ENCODE measurements around the gene TRABD2A.

Gene TRABD2A

DNA sequence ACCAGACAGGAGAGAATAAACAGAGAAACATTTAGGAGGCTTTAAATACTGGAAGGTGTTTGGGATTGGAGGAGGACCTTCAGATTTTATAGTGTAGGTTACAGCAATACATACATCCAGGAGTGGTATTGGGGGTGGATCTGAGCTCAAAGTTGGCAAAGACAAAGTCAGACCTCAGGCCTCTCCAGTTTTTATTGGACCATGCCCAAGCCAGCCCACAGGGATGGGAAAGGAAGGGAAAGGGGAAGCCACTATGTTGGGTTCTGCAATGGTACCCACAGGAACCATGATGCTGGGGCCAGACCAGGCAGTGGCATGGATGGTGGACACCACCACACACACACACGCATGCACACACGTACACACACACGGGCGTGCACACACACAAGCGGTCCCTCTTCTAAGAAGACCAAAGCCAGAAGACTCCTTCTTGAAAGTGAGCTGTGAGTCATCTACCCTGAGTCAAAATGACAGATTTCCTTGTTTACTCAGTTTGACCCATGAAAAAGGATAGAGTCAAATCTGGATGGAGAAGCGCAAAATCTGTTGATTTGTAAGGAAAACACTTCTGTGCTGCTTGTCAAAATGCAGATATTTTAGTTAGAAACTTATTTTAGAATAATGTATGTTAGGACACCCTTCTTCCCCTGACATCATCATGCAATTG lies 87.9 kb downstream of the TRABD2A start:
- Histone ChIP-seq H3K4me3 (ENCODE audit: extremely low read depth, insufficient read depth, low read length, poor library complexity, severe bottlenecking) (no peak overlapping the region), H3K9me3 (ENCODE audit: control insufficient read depth, low read length) (no peaks in the 10 kb centered on the region), H3K36me3 (ENCODE audit: control insufficient read depth, insufficient read depth, low read length) (no peaks in the 10 kb centered on the region), H3K4me1 (ENCODE audit: control insufficient read depth, insufficient read depth, low read length, poor library complexity, severe bottlenecking) (no peaks in the 10 kb centered on the region), H3K27ac (ENCODE audit: low read depth, low read length, severe bottlenecking) (no peak overlapping the region)
- WGBS, 2 experiments (ENCODE audit: insufficient coverage in 2 of 2): 97% methylated on average over 5 of the region's 6 CpGs; no CpG with 5 or more reads in 1 of the 2 experiments

DNA sequence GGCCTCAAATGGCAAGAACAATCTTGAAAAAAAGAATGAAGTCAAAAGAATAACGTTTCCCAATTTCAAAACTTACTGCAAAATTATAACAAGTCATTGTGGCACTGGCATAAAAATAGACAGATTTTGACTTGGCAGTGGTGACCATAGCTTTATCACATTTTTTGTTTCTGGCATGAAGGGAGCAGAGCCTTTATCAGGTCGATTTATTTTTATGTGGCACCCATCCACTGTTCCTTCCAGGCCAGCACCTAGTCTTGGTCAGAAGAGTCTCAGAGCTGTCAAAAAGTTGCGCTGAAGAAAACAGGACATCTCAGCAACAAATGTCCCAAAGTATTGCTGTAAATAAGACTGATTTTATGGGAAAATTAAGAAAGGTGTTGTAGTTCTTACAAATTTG lies 92.4 kb downstream of the TRABD2A start:
- Histone ChIP-seq H3K4me3 (ENCODE audit: extremely low read depth, insufficient read depth, low read length, poor library complexity, severe bottlenecking) (no peak overlapping the region), H3K27ac (ENCODE audit: low read depth, low read length, severe bottlenecking) (no peak overlapping the region), H3K36me3 (ENCODE audit: control insufficient read depth, insufficient read depth, low read length) (no peaks in the 10 kb centered on the region), H3K4me1 (ENCODE audit: control insufficient read depth, insufficient read depth, low read length, poor library complexity, severe bottlenecking) (no peaks in the 10 kb centered on the region), H3K9me3 (ENCODE audit: control insufficient read depth, low read length) (no peaks in the 10 kb centered on the region)
- 86 to 100% methylated on average over 1 to 2 of the region's 3 CpGs for whole genome bisulfite sequencing, 2 experiments (ENCODE audit: insufficient coverage in 2 of 2)

DNA sequence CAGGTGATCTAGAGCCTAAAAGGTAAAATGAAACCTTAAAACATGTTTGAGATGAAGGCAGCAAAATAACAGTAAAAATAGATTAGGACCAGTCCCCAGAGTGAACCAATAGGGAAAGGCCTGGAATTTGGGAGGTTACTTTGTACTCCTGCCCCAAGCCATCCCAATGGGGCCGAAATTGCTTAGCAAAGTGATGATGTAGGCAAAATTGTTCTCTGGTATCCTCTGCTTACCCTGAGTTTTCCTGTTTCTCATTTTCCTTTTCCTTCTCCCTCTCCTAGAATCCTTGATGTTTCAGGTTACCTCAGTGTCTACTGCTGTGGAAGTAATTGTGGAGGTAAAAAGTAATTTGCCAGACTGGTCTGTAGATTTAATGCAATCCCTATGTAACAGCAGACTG lies 92.9 kb downstream of the TRABD2A start:
- WGBS, 2 experiments (ENCODE audit: insufficient coverage in 2 of 2): no CpG with 5 or more reads among the region's 1 CpG
- Histone ChIP-seq H3K9me3 (ENCODE audit: control insufficient read depth, low read length) (no peaks in the 10 kb centered on the region), H3K4me1 (ENCODE audit: control insufficient read depth, insufficient read depth, low read length, poor library complexity, severe bottlenecking) (no peaks in the 10 kb centered on the region)

DNA sequence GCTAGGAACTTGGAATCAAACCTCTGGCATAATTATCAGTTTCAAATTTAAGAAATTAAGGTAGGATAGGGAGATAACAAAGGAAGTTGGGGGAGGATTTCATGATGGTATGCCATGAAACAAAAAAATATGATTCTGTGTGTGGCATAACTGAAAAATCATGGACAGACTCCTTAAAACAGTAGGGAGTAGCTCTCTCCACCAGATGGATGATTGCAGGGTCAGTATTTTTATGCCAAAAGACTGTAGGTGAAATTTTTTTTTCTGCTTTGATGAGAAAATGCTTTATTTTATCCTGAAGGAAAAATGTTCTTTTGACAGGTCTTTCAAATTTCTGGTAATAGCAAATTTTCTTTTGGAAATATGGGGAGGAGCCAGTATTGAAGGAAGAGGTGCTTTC lies 94.3 kb downstream of the TRABD2A start:
- Histone ChIP-seq H3K4me1 (ENCODE audit: control insufficient read depth, insufficient read depth, low read length, poor library complexity, severe bottlenecking) (no peaks in the 10 kb centered on the region), H3K27ac (ENCODE audit: low read depth, low read length, severe bottlenecking) (no peak overlapping the region), H3K36me3 (ENCODE audit: control insufficient read depth, insufficient read depth, low read length) (no peaks in the 10 kb centered on the region), H3K9me3 (ENCODE audit: control insufficient read depth, low read length) (no peaks in the 10 kb centered on the region), H3K4me3 (ENCODE audit: extremely low read depth, insufficient read depth, low read length, poor library complexity, severe bottlenecking) (no peak overlapping the region)

More for the DNA sequence above, 92.9 kb downstream of the TRABD2A start:
- Histone ChIP-seq H3K36me3 (ENCODE audit: control insufficient read depth, insufficient read depth, low read length) (no peaks in the 10 kb centered on the region), H3K4me3 (ENCODE audit: extremely low read depth, insufficient read depth, low read length, poor library complexity, severe bottlenecking) (no peak overlapping the region), H3K27ac (ENCODE audit: low read depth, low read length, severe bottlenecking) (no peak overlapping the region)

DNA sequence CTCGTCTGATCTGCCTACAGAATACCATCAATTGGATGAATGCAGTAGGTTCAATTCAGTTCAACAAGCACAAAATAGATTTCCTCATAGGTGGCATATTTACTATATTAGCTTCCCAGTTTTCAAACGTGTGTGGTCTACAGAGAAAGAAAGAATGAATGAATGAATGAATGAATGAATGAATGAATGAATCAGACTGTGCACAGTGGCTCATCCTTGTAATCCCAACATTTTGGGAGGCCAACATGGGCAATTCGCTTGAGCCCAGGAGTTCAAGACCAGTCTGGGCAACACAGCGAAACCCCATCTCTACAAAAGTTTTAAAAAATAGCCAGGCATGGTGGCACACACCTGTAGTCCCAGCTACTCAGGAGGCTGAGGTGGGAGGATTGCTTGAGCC lies 94.9 kb downstream of the TRABD2A start:
- H3K4me1 ChIP-seq (ENCODE audit: control insufficient read depth, insufficient read depth, low read length, poor library complexity, severe bottlenecking): no peaks in the 10 kb centered on the region
- 83 to 90% methylated on average over 2 to 3 of the region's 4 CpGs for WGBS, 2 experiments (ENCODE audit: insufficient coverage in 2 of 2)
- no peak overlapping the region for H3K4me3 ChIP-seq (ENCODE audit: extremely low read depth, insufficient read depth, low read length, poor library complexity, severe bottlenecking)

DNA sequence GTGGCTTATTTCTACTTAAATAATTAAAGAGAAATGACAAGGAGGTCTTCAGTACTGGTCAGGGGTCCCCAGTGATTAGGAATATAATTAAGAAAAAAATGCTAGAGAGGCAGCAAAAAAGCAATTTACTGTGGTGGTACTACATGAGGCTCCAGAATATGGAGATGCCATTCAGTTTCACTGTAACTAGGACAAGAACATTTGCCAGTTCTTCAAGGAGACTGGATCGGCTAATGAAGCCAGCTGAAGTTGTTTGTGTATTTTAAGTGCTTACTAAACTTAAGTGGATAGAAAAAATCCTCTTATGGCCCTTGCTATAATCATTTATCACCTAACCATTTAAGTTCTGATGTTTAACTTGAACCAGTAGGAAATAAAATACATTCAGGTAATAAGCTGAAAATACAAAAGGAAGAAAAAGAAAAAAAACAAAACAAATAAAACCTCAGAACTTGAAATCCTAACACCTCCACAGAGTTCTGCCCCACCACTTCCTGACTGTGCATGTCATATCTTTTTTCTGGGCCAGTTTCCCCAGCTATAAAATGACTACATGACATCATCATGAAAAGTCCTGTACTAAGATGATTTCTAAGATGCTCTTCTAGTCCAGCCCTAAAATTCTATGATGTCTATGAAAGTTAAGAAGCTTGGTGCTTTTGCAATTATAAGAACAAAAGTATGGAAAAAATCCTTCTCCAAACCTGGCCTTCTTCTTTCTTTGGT lies 98.0 kb downstream of the TRABD2A start:
- Histone ChIP-seq H3K27ac (ENCODE audit: low read depth, low read length, severe bottlenecking) (no peak overlapping the region), H3K4me1 (ENCODE audit: control insufficient read depth, insufficient read depth, low read length, poor library complexity, severe bottlenecking) (no peaks in the 10 kb centered on the region), H3K9me3 (ENCODE audit: control insufficient read depth, low read length) (no peaks in the 10 kb centered on the region), H3K36me3 (ENCODE audit: control insufficient read depth, insufficient read depth, low read length) (no peaks in the 10 kb centered on the region), H3K4me3 (ENCODE audit: extremely low read depth, insufficient read depth, low read length, poor library complexity, severe bottlenecking) (no peak overlapping the region)
- no CpG with 5 or more reads among the region's 1 CpG for WGBS, 2 experiments (ENCODE audit: insufficient coverage in 2 of 2)

More for the DNA sequence above, 94.9 kb downstream of the TRABD2A start:
- no peaks in the 10 kb centered on the region for H3K9me3 ChIP-seq (ENCODE audit: control insufficient read depth, low read length)
- H3K27ac ChIP-seq (ENCODE audit: low read depth, low read length, severe bottlenecking): no peak overlapping the region
- H3K36me3 ChIP-seq (ENCODE audit: control insufficient read depth, insufficient read depth, low read length): no peaks in the 10 kb centered on the region

DNA sequence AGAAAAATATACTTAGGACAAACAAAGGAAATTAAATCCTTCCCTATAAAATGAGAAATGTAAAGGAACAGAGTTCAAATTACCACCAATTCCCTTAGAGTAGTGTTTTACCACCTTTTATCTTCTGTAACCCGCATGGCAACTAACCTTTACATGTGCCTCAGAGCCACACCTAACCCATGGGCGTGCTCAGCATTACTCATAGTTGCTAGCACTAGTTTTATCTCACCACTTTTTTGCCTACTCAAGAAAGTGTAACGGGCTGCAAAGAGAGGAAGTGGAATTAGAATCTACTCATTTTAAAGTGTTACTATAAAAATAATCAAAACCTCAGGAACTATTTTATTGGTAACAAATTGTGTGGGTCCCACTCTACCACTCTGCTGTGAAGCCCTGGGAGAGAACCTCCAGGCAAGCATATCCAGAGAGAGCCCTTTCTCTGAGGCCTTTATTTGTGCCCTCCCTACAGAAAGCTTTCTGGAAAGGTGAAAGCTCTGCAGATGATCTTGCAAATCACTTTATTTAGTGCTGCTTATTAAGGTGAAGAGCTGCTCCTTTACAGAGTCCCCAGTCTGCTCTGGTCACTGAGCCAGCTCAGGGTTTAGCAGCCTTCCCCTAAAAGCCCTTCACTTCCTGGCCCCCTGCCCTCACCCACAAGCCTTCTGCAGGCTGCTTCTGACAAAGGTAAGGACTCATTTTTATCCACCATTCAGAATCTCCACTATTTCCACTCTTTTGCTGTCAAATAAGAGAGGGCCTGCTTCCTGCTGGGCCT lies 98.8 kb downstream of the TRABD2A start:
- no peak overlapping the region for H3K27ac ChIP-seq (ENCODE audit: low read depth, low read length, severe bottlenecking)
- WGBS, 2 experiments (ENCODE audit: insufficient coverage in 2 of 2): 100% methylated on average over 1 to 2 of the region's 3 CpGs
- H3K9me3 ChIP-seq (ENCODE audit: control insufficient read depth, low read length): no peaks in the 10 kb centered on the region
- no peak overlapping the region for H3K4me3 ChIP-seq (ENCODE audit: extremely low read depth, insufficient read depth, low read length, poor library complexity, severe bottlenecking)
- H3K4me1 ChIP-seq (ENCODE audit: control insufficient read depth, insufficient read depth, low read length, poor library complexity, severe bottlenecking): no peaks in the 10 kb centered on the region
- no peaks in the 10 kb centered on the region for H3K36me3 ChIP-seq (ENCODE audit: control insufficient read depth, insufficient read depth, low read length)

DNA sequence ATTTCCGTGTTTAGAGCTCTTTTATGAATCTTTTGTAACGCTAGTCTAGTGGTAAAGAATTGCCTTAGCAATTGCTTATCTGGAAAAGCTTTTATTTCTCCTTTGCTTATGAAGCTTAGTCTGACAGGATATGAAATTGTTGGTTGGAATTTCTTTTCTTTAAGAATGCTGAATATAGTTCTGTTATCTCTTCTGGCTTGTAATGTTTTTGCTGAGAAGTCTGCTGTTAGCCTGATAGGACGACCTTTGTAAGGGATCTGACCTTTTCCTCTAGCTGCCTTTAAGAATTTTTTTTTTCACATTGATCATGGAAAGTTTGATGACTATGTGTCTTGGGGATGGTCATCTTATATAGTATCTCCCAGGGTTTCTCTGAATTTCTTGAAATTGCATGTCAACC lies 101.1 kb downstream of the TRABD2A start:
- Histone ChIP-seq H3K36me3 (ENCODE audit: control insufficient read depth, insufficient read depth, low read length) (no peaks in the 10 kb centered on the region), H3K9me3 (ENCODE audit: control insufficient read depth, low read length) (no peaks in the 10 kb centered on the region), H3K4me1 (ENCODE audit: control insufficient read depth, insufficient read depth, low read length, poor library complexity, severe bottlenecking) (no peaks in the 10 kb centered on the region), H3K4me3 (ENCODE audit: extremely low read depth, insufficient read depth, low read length, poor library complexity, severe bottlenecking) (no peak overlapping the region), H3K27ac (ENCODE audit: low read depth, low read length, severe bottlenecking) (no peak overlapping the region)
- 94 to 100% methylated on average over 2 of the region's 3 CpGs for WGBS, 2 experiments (ENCODE audit: insufficient coverage in 2 of 2)

DNA sequence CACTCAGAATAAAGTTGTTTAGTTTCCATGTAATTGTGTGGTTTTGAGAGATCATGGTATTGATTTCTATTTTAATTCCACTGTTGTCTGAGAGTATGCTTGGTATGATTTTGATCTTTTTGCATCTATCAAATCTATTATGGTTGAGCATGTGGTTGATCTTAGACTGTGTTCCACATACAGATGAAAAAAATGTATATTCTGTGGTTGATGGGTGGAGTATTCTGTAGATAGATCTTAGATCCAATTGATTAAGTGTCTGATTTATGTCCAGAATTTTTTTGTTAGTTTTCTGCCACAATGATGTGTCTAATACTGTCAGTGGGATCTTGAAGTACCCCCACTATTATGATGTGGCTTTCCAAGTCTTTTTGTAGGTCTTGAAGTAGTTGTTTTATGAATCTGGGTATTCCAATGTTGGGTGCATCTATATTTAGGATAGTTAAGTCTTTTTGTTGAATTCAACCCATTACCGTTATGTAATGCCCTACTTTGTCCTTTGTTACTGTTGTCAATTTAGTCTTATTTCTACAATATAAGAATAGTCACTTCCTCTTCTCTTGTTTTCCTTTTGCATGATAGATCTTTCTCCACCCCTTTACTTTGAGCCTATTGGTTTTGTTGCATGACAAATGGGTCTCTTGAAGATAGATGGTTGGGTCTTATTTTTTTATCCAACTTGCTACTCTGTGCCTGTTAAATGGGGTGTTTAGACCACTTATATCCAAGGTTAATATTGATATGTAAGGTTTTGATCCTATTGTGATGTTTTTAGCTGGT lies 101.8 kb downstream of the TRABD2A start:
- Histone ChIP-seq H3K27ac (ENCODE audit: low read depth, low read length, severe bottlenecking) (no peak overlapping the region), H3K4me3 (ENCODE audit: extremely low read depth, insufficient read depth, low read length, poor library complexity, severe bottlenecking) (no peak overlapping the region), H3K36me3 (ENCODE audit: control insufficient read depth, insufficient read depth, low read length) (no peaks in the 10 kb centered on the region), H3K4me1 (ENCODE audit: control insufficient read depth, insufficient read depth, low read length, poor library complexity, severe bottlenecking) (no peaks in the 10 kb centered on the region), H3K9me3 (ENCODE audit: control insufficient read depth, low read length) (no peaks in the 10 kb centered on the region)
- WGBS, 2 experiments (ENCODE audit: insufficient coverage in 2 of 2): no CpG with 5 or more reads among the region's 1 CpG

DNA sequence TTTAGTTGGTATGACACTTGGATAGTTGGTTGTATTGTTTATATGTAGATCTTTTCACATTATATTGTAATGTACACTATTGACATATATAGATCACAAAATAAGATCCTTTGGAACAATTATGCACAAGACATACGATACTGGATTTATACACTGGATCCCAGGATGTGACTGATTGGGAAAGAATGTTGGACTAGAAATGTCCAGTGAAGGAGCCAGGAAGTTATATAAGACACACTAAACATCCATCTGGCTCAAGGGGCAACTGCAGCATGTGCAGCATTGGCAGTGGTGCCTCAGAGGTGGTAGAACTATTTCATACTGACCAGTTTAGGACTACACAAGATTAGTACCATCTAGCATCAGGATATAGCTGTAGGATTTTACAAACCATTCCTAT lies 104.9 kb downstream of the TRABD2A start:
- no CpG with 5 or more reads among the region's 1 CpG for WGBS, 2 experiments (ENCODE audit: insufficient coverage in 2 of 2)

More for the DNA sequence above, 104.9 kb downstream of the TRABD2A start:
- Histone ChIP-seq H3K36me3 (ENCODE audit: control insufficient read depth, insufficient read depth, low read length) (no peaks in the 10 kb centered on the region), H3K4me1 (ENCODE audit: control insufficient read depth, insufficient read depth, low read length, poor library complexity, severe bottlenecking) (no peaks in the 10 kb centered on the region), H3K4me3 (ENCODE audit: extremely low read depth, insufficient read depth, low read length, poor library complexity, severe bottlenecking) (no peak overlapping the region), H3K9me3 (ENCODE audit: control insufficient read depth, low read length) (no peaks in the 10 kb centered on the region), H3K27ac (ENCODE audit: low read depth, low read length, severe bottlenecking) (no peak overlapping the region)

All from mesodermal cell (in vitro differentiated cells).